GM12891 (cell line): ENCODE results near the gene ELK3.

Experiments used
- POLR2AphosphoS5 ChIP-seq: IDR thresholded peaks from 2 replicates; pipeline ENCODE4 v1.6.1; 2011; ENCODE audit warnings: low read depth, low read length, control low read depth
- POU2F2 ChIP-seq: IDR thresholded peaks from 2 replicates; pipeline ENCODE4 v1.6.1; 2011; ENCODE audit warnings: low read depth, mild to moderate bottlenecking, control low read depth, low read length, moderate library complexity
- SPI1 ChIP-seq: IDR thresholded peaks from 2 replicates; pipeline ENCODE4 v1.6.1; 2011; ENCODE audit warnings: low read depth, low read length, control low read depth
- TAF1 ChIP-seq: IDR thresholded peaks from 2 replicates; pipeline ENCODE4 v1.6.1; 2011; ENCODE audit warnings: low read depth, low read length, control low read depth

GRCh38 chr12:96157427-96157826 lies 36.7 kb upstream of the ELK3 start:
- TF ChIP-seq POU2F2 (no peak), POLR2AphosphoS5 (no peak), TAF1 (no peak), SPI1 (no peak)
